SK-N-SH treated with all-trans-retinoic acid at 6 μM for 48 hours (cell line): Measurements from ENCODE around the gene C12orf57.

Experiments
- ARNTL ChIP-seq: fragments of 450-650 bp; formaldehyde crosslinking; IDR thresholded peaks from 2 replicates; pipeline ENCODE4 v1.5.0; 2020; ENCODE audit warnings: low read depth, mild to moderate bottlenecking, moderate library complexity, borderline replicate concordance
- CSDC2 ChIP-seq: fragments of 250-450 bp; sonication (Bioruptor Pico); IDR thresholded peaks from 2 replicates; pipeline ENCODE4 v1.5.0; 2020; ENCODE audit warnings: mild to moderate bottlenecking, moderate library complexity
- GLIS3 ChIP-seq: fragments of 250-450 bp; sonication (Bioruptor Pico); IDR thresholded peaks from 2 replicates; pipeline ENCODE4 v1.5.0; 2020; ENCODE audit warnings: mild to moderate bottlenecking, moderate library complexity
- ISL1 ChIP-seq: fragments of 250-450 bp; sonication (Bioruptor Pico); IDR thresholded peaks from 2 replicates; pipeline ENCODE4 v2.1.2; 2022; ENCODE audit warnings: mild to moderate bottlenecking, moderate library complexity
- RARB ChIP-seq: fragments of 250-450 bp; sonication (Bioruptor Pico); IDR thresholded peaks from 2 replicates; pipeline ENCODE4 v1.8.0; 2021; ENCODE audit warnings: mild to moderate bottlenecking, moderate library complexity
- TOX ChIP-seq: fragments of 250-450 bp; sonication (Bioruptor Pico); IDR thresholded peaks from 2 replicates; pipeline ENCODE4 v1.8.0; 2021; ENCODE audit warnings: mild to moderate bottlenecking, moderate library complexity, borderline replicate concordance
- ZFP3 ChIP-seq: fragments of 250-450 bp; sonication (Bioruptor Pico); IDR thresholded peaks from 2 replicates; pipeline ENCODE4 v1.5.0; 2020; ENCODE audit warnings: mild to moderate bottlenecking, moderate library complexity
- ZFP30 ChIP-seq: fragments of 450-650 bp; formaldehyde crosslinking; IDR thresholded peaks from 2 replicates; pipeline ENCODE4 v1.5.0; 2022; ENCODE audit warnings: mild to moderate bottlenecking, moderate library complexity
- ZNF565 ChIP-seq: fragments of 450-650 bp; formaldehyde crosslinking; conservative IDR thresholded peaks from 2 replicates; pipeline ENCODE4 v1.5.0; 2020; ENCODE audit warnings: low read depth, mild to moderate bottlenecking, moderate library complexity
- ZNF8 ChIP-seq: fragments of 450-650 bp; formaldehyde crosslinking; IDR thresholded peaks from 2 replicates; pipeline ENCODE4 v1.5.0; 2020; ENCODE audit warnings: mild to moderate bottlenecking, moderate library complexity
- TF ChIP-seq, protein P1 (sequence below): fragments of 250-450 bp; sonication (Bioruptor Pico); IDR thresholded peaks from 2 replicates; pipeline ENCODE4 v1.5.0; 2020; ENCODE audit warnings: mild to moderate bottlenecking, moderate library complexity
- TF ChIP-seq, protein P2 (sequence below): fragments of 250-450 bp; sonication (Bioruptor Pico); IDR thresholded peaks from 2 replicates; pipeline ENCODE4 v1.8.0; 2021; ENCODE audit warnings: low read depth, mild to moderate bottlenecking, moderate library complexity, borderline replicate concordance
- TF ChIP-seq, protein P3 (sequence below): fragments of 250-450 bp; sonication (Bioruptor Pico); IDR thresholded peaks from 2 replicates; pipeline ENCODE4 v1.5.1; 2020; ENCODE audit warnings: low read depth, mild to moderate bottlenecking, moderate library complexity
- TF ChIP-seq, protein P4 (sequence below): fragments of 250-450 bp; sonication (Bioruptor Pico); IDR thresholded peaks from 2 replicates; pipeline ENCODE4 v1.8.0; 2020; ENCODE audit warnings: mild to moderate bottlenecking, moderate library complexity, borderline replicate concordance

DNA sequence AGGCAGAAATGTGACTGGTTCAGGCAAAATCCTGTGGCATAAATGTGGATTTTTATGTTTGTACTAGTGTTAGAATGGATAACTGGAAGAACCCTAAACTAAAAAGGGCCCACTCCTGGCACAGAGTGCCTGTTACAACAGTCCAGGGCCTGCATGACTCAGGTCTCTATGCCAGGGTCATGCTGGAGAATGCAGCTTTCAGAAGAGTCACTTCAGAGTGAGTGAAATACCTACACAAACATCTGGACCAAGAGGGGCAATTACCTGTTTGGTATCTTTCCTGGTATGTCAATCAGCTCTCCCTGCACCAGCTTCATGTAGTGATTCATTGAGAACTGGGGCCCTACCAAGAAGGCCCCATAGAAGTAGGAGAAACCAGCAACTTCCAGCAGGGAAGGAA, 36.9 kb downstream of the C12orf57 start:
- TF ChIP-seq ARNTL (CRISPR knock-in tag) (no peak), ZNF565 (no peak), RARB (CRISPR knock-in tag) (no peak), ZFP30 (CRISPR knock-in tag) (no peak), CSDC2 (CRISPR knock-in tag) (no peak), ZFP3 (no peak), TOX (CRISPR knock-in tag) (no peak), GLIS3 (CRISPR knock-in tag) (no peak), ZNF8 (CRISPR knock-in tag) (no peak), ISL1 (CRISPR knock-in tag) (no peak)
- TF ChIP-seq, protein P1, sequence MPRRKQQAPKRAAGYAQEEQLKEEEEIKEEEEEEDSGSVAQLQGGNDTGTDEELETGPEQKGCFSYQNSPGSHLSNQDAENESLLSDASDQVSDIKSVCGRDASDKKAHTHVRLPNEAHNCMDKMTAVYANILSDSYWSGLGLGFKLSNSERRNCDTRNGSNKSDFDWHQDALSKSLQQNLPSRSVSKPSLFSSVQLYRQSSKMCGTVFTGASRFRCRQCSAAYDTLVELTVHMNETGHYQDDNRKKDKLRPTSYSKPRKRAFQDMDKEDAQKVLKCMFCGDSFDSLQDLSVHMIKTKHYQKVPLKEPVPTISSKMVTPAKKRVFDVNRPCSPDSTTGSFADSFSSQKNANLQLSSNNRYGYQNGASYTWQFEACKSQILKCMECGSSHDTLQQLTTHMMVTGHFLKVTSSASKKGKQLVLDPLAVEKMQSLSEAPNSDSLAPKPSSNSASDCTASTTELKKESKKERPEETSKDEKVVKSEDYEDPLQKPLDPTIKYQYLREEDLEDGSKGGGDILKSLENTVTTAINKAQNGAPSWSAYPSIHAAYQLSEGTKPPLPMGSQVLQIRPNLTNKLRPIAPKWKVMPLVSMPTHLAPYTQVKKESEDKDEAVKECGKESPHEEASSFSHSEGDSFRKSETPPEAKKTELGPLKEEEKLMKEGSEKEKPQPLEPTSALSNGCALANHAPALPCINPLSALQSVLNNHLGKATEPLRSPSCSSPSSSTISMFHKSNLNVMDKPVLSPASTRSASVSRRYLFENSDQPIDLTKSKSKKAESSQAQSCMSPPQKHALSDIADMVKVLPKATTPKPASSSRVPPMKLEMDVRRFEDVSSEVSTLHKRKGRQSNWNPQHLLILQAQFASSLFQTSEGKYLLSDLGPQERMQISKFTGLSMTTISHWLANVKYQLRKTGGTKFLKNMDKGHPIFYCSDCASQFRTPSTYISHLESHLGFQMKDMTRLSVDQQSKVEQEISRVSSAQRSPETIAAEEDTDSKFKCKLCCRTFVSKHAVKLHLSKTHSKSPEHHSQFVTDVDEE (CRISPR knock-in tag) = no peak
- TF ChIP-seq, protein P2, sequence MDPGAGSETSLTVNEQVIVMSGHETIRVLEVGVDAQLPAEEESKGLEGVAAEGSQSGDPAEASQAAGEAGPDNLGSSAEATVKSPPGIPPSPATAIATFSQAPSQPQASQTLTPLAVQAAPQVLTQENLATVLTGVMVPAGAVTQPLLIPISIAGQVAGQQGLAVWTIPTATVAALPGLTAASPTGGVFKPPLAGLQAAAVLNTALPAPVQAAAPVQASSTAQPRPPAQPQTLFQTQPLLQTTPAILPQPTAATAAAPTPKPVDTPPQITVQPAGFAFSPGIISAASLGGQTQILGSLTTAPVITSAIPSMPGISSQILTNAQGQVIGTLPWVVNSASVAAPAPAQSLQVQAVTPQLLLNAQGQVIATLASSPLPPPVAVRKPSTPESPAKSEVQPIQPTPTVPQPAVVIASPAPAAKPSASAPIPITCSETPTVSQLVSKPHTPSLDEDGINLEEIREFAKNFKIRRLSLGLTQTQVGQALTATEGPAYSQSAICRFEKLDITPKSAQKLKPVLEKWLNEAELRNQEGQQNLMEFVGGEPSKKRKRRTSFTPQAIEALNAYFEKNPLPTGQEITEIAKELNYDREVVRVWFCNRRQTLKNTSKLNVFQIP (CRISPR knock-in tag) = no peak
- TF ChIP-seq, protein P3, sequence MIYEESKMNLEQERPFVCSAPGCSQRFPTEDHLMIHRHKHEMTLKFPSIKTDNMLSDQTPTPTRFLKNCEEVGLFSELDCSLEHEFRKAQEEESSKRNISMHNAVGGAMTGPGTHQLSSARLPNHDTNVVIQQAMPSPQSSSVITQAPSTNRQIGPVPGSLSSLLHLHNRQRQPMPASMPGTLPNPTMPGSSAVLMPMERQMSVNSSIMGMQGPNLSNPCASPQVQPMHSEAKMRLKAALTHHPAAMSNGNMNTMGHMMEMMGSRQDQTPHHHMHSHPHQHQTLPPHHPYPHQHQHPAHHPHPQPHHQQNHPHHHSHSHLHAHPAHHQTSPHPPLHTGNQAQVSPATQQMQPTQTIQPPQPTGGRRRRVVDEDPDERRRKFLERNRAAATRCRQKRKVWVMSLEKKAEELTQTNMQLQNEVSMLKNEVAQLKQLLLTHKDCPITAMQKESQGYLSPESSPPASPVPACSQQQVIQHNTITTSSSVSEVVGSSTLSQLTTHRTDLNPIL (CRISPR knock-in tag) = no peak
- TF ChIP-seq, protein P4, sequence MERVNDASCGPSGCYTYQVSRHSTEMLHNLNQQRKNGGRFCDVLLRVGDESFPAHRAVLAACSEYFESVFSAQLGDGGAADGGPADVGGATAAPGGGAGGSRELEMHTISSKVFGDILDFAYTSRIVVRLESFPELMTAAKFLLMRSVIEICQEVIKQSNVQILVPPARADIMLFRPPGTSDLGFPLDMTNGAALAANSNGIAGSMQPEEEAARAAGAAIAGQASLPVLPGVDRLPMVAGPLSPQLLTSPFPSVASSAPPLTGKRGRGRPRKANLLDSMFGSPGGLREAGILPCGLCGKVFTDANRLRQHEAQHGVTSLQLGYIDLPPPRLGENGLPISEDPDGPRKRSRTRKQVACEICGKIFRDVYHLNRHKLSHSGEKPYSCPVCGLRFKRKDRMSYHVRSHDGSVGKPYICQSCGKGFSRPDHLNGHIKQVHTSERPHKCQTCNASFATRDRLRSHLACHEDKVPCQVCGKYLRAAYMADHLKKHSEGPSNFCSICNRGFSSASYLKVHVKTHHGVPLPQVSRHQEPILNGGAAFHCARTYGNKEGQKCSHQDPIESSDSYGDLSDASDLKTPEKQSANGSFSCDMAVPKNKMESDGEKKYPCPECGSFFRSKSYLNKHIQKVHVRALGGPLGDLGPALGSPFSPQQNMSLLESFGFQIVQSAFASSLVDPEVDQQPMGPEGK = no peak
